ENCODE data around the gene CHST10. TPM values are rescaled to one million over a fixed set of nuclear protein-coding genes. Genes with fewer than 3 reads are reported as not detected.

Gene CHST10
- total and polyA plus RNA-seq, 2 donors (not counting 3 experiments of a cell fraction or from before 2014, with no cell fraction given): 11.1 to 12.3 TPM

DNA sequence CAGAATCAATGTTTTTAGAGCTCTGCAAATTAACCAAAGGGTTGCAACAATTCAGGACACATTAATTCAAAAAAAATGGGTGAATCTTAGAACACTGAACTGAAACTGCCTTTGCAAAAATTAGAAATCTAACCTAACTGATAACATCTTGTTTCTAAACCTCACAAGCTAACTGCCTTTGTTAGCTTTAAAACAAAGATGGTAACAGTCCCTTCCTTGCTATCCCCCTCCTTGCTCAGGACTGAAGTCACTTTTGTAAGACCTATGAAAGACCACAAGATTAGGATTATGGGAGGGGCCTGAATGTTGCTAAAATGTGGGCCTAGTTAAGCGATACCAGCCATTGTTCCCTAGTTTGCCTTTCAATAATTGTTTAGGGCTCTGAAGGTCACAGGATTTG lies 50.3 kb downstream of the CHST10 start:
- Histone ChIP-seq H3K27me3 (ENCODE audit: control insufficient read depth in 2 of 2, insufficient read depth in 2 of 2, low read length in 2 of 2) (peaks cover 0 to 3% of the 10 kb centered on the region in 2 experiments), H3K36me3 (ENCODE audit: control insufficient read depth in 2 of 2, extremely low read depth in 1 of 2, insufficient read depth in 2 of 2, low read length in 2 of 2) (no peaks in the 10 kb centered on the region), H3K27ac (ENCODE audit: insufficient read depth, low read depth, low read length) (no peak overlapping the region), H3K4me2 (ENCODE audit: insufficient read depth, low read length) (no peak overlapping the region), H3K9me1 (replicated peaks; ENCODE audit: control insufficient read depth, extremely low read depth, insufficient read depth, low read length) (no peaks in the 10 kb centered on the region), H3K4me3 (replicated peaks in 1 of 3; ENCODE audit: insufficient read depth in 1 of 3, low read depth in 1 of 3, low read length in 3 of 3) (no peak overlapping the region), H3K4me1 (ENCODE audit: control insufficient read depth, extremely low read depth, insufficient read depth, low read length) (no peaks in the 10 kb centered on the region), H2AFZ (ENCODE audit: low read depth, low read length) (no peak overlapping the region), H4K20me1 (replicated peaks; ENCODE audit: control insufficient read depth, extremely low read depth, insufficient read depth, low read length) (no peaks in the 10 kb centered on the region), H3K9me3 (replicated peaks; ENCODE audit: control insufficient read depth, insufficient read depth, low read length) (no peaks in the 10 kb centered on the region), H3K79me2 (ENCODE audit: control insufficient read depth, insufficient read depth, low read length) (no peaks in the 10 kb centered on the region), H3K9ac (replicated peaks; ENCODE audit: extremely low read depth, insufficient read depth, low read length) (no peak overlapping the region)
- ChIA-PET CTCF (interaction anchor here (1.3 to 3.7 kb wide), 4 partner anchors 12 to 105 kb away, joined by 4 to 34 read pairs (median 12); no protein-coding TSS in a partner anchor), POLR2A (no interaction called here)
- FAIRE-seq (peak; percentile 60), DNase-seq (ENCODE audit: low read depth, low spot score) (no peak)
- intact Hi-C loops (cut with micrococcal nuclease) (no loop called here), dilution Hi-C loops (cut with MboI; ENCODE audit: extremely low pct_ligation_motif_present, low sequenced_read_pairs) (no loop called here)
- no TSS peak for BruUV-seq (replicated peaks)
- TF ChIP-seq CTCF (IDR thresholded peaks at IDR 0.05; ENCODE audit: extremely low read depth in 1 of 2, insufficient read depth in 1 of 2, low read depth in 1 of 2, low read length in 2 of 2): no peak
- no peak for TF ChIP-seq POLR2A (IDR thresholded peaks at IDR 0.05; ENCODE audit: low read depth, low read length)
- TF ChIP-seq FOS (IDR thresholded peaks at IDR 0.05; ENCODE audit: borderline replicate concordance, insufficient read depth, low read length): no peak
- TF ChIP-seq, protein P1, sequence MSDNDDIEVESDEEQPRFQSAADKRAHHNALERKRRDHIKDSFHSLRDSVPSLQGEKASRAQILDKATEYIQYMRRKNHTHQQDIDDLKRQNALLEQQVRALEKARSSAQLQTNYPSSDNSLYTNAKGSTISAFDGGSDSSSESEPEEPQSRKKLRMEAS (IDR thresholded peaks at IDR 0.05; ENCODE audit: insufficient read depth, insufficient read length): no peak
- TF ChIP-seq GATA2 (IDR thresholded peaks at IDR 0.05; ENCODE audit: insufficient read depth, insufficient read length, low read depth, low read length): no peak
- TF ChIP-seq JUN (IDR thresholded peaks at IDR 0.05; ENCODE audit: borderline replicate concordance, insufficient read depth, insufficient read length, low read depth): no peak
- TF ChIP-seq MYC (IDR thresholded peaks at IDR 0.05; ENCODE audit: low read depth, low read length): no peak
- TF ChIP-seq EZH2 (IDR thresholded peaks at IDR 0.05; ENCODE audit: borderline replicate concordance, low read depth, low read length, severe bottlenecking): no peak
- TF ChIP-seq POLR2AphosphoS5 (IDR thresholded peaks at IDR 0.05; ENCODE audit: insufficient read depth, low read depth, low read length): no peak

Data from endothelial cell of umbilical vein (primary cell).